HG03575 (cell line): ENCODE results near the gene MYH6.

Experiments used
- ATAC-seq: cut with Tn5 transposase; IDR thresholded peaks from one replicate; pipeline ENCODE4 v1.9.1; 2021; ENCODE audit not compliant: unreplicated experiment, insufficient number of reproducible peaks, low FRiP score; ENCODE audit errors: extremely low read depth

The MYH6 gene

GRCh38 chr14:23365732-23366425 is 42.2 kb downstream of the MYH6 start:
- ATAC-seq = no peak

- no peak for ATAC-seq
These were observed 42.9 kb downstream of the MYH6 start, which contains the start of gene EFS for GRCh38 chr14:23365036-23365731. EFS (minus strand) TSS chr14:23365172; CDS start chr14:23365025, 147 bp downstream.

GRCh38 chr14:23364164-23365035 is 43.7 kb downstream of the MYH6 start:
- ATAC-seq = no peak

GRCh38 chr14:23362200-23362599 is 45.9 kb downstream of the MYH6 start:
- ATAC-seq = no peak

- no peak for ATAC-seq
These were observed 46.3 kb downstream of the MYH6 start for GRCh38 chr14:23361763-23362162.

GRCh38 chr14:23361320-23361719 is 46.8 kb downstream of the MYH6 start:
- no peak for ATAC-seq

- ATAC-seq = no peak
These were observed 47.6 kb downstream of the MYH6 start for GRCh38 chr14:23360496-23360895.

GRCh38 chr14:23359722-23360447 is 48.2 kb downstream of the MYH6 start:
- no peak for ATAC-seq

- no peak for ATAC-seq
These were observed 48.9 kb downstream of the MYH6 start for GRCh38 chr14:23359167-23359626.

- ATAC-seq = no peak
These were observed 49.4 kb downstream of the MYH6 start for GRCh38 chr14:23358553-23359166.

- ATAC-seq = no peak
These were observed 50.0 kb downstream of the MYH6 start for GRCh38 chr14:23358042-23358441.

- ATAC-seq = no peak
These were observed 50.8 kb downstream of the MYH6 start for GRCh38 chr14:23357261-23357660.

GRCh38 chr14:23356662-23357061 is 51.4 kb downstream of the MYH6 start:
- ATAC-seq = no peak

GRCh38 chr14:23355871-23356435 is 52.1 kb downstream of the MYH6 start:
- ATAC-seq = no peak

GRCh38 chr14:23354990-23355389 is 53.1 kb downstream of the MYH6 start:
- ATAC-seq = no peak

- ATAC-seq = no peak
These were observed 54.7 kb downstream of the MYH6 start for GRCh38 chr14:23353433-23353780.

GRCh38 chr14:23352506-23353432 is 55.3 kb downstream of the MYH6 start, which contains the start of gene SLC22A17:
SLC22A17 (minus strand) TSS chr14:23352887.
- ATAC-seq = no peak
